Skeletal muscle satellite cell (primary cell): ENCODE measurements around the gene GALNT18.

Source experiments
- H3K27me3 ChIP-seq: 2 replicates; pipeline ENCODE4 v1.7.0; 2013; ENCODE audit warnings: low read length; ENCODE audit not compliant: control insufficient read depth, insufficient read depth
- H3K36me3 ChIP-seq: 2 replicates; pipeline ENCODE4 v1.7.0; 2013; ENCODE audit warnings: mild to moderate bottlenecking, control low read depth, low read length; ENCODE audit not compliant: insufficient read depth
- H3K4me1 ChIP-seq: 2 replicates; pipeline ENCODE4 v1.7.0; 2013; ENCODE audit warnings: low read length; ENCODE audit not compliant: control insufficient read depth, insufficient read depth
- H3K4me2 ChIP-seq: 2 replicates; pipeline ENCODE4 v1.7.0; 2013; ENCODE audit warnings: mild to moderate bottlenecking, low read length
- H3K4me3 ChIP-seq: 2 replicates; pipeline ENCODE4 v1.7.0; 2013; ENCODE audit warnings: low read length
- H3K9ac ChIP-seq: 2 replicates; pipeline ENCODE4 v1.7.0; 2013; ENCODE audit warnings: mild to moderate bottlenecking, low read depth, low read length, moderate library complexity
- H3K9me3 ChIP-seq: replicated peaks from 2 replicates; pipeline ENCODE4 v1.7.0; 2013; ENCODE audit warnings: mild to moderate bottlenecking, control low read depth, low read length

The GALNT18 gene

GRCh38 chr11:11536650-11537049 is 85.2 kb downstream of the GALNT18 start:
- H3K36me3 ChIP-seq, result no peaks in the 10 kb centered on the region
- H3K9ac ChIP-seq, result no peak overlapping the region
- no peak overlapping the region for H3K4me2 ChIP-seq
- H3K9me3 ChIP-seq, result no peaks in the 10 kb centered on the region
- peaks cover 47% of the 10 kb centered on the region for H3K27me3 ChIP-seq
- H3K4me1 ChIP-seq, result peaks cover 11% of the 10 kb centered on the region
- H3K4me3 ChIP-seq, result no peak overlapping the region

GRCh38 chr11:11535611-11536010 is 86.2 kb downstream of the GALNT18 start:
- peaks cover 11% of the 10 kb centered on the region for H3K4me1 ChIP-seq
- peaks cover 46% of the 10 kb centered on the region for H3K27me3 ChIP-seq
- no peak overlapping the region for H3K9ac ChIP-seq
- no peaks in the 10 kb centered on the region for H3K36me3 ChIP-seq
- no peaks in the 10 kb centered on the region for H3K9me3 ChIP-seq
- H3K4me3 ChIP-seq, result no peak overlapping the region
- no peak overlapping the region for H3K4me2 ChIP-seq

GRCh38 chr11:11534981-11535380 is 86.8 kb downstream of the GALNT18 start:
- H3K4me1 ChIP-seq, result peaks cover 11% of the 10 kb centered on the region
- H3K9me3 ChIP-seq, result no peaks in the 10 kb centered on the region
- no peaks in the 10 kb centered on the region for H3K36me3 ChIP-seq
- no peak overlapping the region for H3K4me3 ChIP-seq
- H3K27me3 ChIP-seq, result peaks cover 45% of the 10 kb centered on the region
- H3K4me2 ChIP-seq, result no peak overlapping the region
- no peak overlapping the region for H3K9ac ChIP-seq

GRCh38 chr11:11533751-11534150 is 88.1 kb downstream of the GALNT18 start:
- Histone ChIP-seq H3K9ac (no peak overlapping the region), H3K36me3 (no peaks in the 10 kb centered on the region), H3K4me3 (no peak overlapping the region), H3K27me3 (peaks cover 39% of the 10 kb centered on the region), H3K9me3 (no peaks in the 10 kb centered on the region), H3K4me1 (peaks cover 11% of the 10 kb centered on the region), H3K4me2 (no peak overlapping the region)

- H3K9me3 ChIP-seq, result no peaks in the 10 kb centered on the region
- H3K9ac ChIP-seq, result no peak overlapping the region
- H3K27me3 ChIP-seq, result peaks cover 38% of the 10 kb centered on the region
- no peak overlapping the region for H3K4me3 ChIP-seq
- no peaks in the 10 kb centered on the region for H3K36me3 ChIP-seq
- H3K4me1 ChIP-seq, result peaks cover 11% of the 10 kb centered on the region
- H3K4me2 ChIP-seq, result no peak overlapping the region
These were observed 88.7 kb downstream of the GALNT18 start for GRCh38 chr11:11533057-11533456.

- Histone ChIP-seq H3K4me3 (no peak overlapping the region), H3K36me3 (no peaks in the 10 kb centered on the region), H3K9me3 (no peaks in the 10 kb centered on the region), H3K4me2 (no peak overlapping the region), H3K4me1 (peaks cover 11% of the 10 kb centered on the region), H3K27me3 (peaks cover 36% of the 10 kb centered on the region), H3K9ac (no peak overlapping the region)
These were observed 89.2 kb downstream of the GALNT18 start for GRCh38 chr11:11532574-11532973.

- no peaks in the 10 kb centered on the region for H3K36me3 ChIP-seq
- no peak overlapping the region for H3K4me2 ChIP-seq
- no peaks in the 10 kb centered on the region for H3K9me3 ChIP-seq
- H3K4me1 ChIP-seq, result peaks cover 11% of the 10 kb centered on the region
- peaks cover 33% of the 10 kb centered on the region for H3K27me3 ChIP-seq
- no peak overlapping the region for H3K9ac ChIP-seq
- no peak overlapping the region for H3K4me3 ChIP-seq
These were observed 90.5 kb downstream of the GALNT18 start for GRCh38 chr11:11531131-11531908.

GRCh38 chr11:11528986-11529385 is 92.8 kb downstream of the GALNT18 start:
- Histone ChIP-seq H3K9me3 (no peaks in the 10 kb centered on the region), H3K4me3 (no peak overlapping the region), H3K27me3 (peaks cover 34% of the 10 kb centered on the region), H3K9ac (no peak overlapping the region), H3K4me1 (peaks cover 4% of the 10 kb centered on the region), H3K36me3 (no peaks in the 10 kb centered on the region), H3K4me2 (no peak overlapping the region)

GRCh38 chr11:11525283-11525682 is 96.5 kb downstream of the GALNT18 start:
- Histone ChIP-seq H3K4me3 (no peak overlapping the region), H3K9me3 (no peaks in the 10 kb centered on the region), H3K9ac (no peak overlapping the region), H3K4me2 (no peak overlapping the region), H3K36me3 (no peaks in the 10 kb centered on the region), H3K4me1 (no peaks in the 10 kb centered on the region), H3K27me3 (peaks cover 38% of the 10 kb centered on the region)

GRCh38 chr11:11524436-11525061 is 97.3 kb downstream of the GALNT18 start:
- no peaks in the 10 kb centered on the region for H3K9me3 ChIP-seq
- H3K4me2 ChIP-seq, result no peak overlapping the region
- no peaks in the 10 kb centered on the region for H3K36me3 ChIP-seq
- H3K9ac ChIP-seq, result no peak overlapping the region
- H3K27me3 ChIP-seq, result peaks cover 36% of the 10 kb centered on the region
- H3K4me1 ChIP-seq, result no peaks in the 10 kb centered on the region
- H3K4me3 ChIP-seq, result no peak overlapping the region

- Histone ChIP-seq H3K9ac (no peak overlapping the region), H3K36me3 (no peaks in the 10 kb centered on the region), H3K27me3 (peaks cover 39% of the 10 kb centered on the region), H3K4me1 (no peaks in the 10 kb centered on the region), H3K4me3 (no peak overlapping the region), H3K4me2 (no peak overlapping the region), H3K9me3 (no peaks in the 10 kb centered on the region)
These were observed 99.2 kb downstream of the GALNT18 start for GRCh38 chr11:11522591-11522990.
